Measurements from ENCODE around the gene GABPA. TPM values are rescaled to one million over a fixed set of nuclear protein-coding genes. Genes with fewer than 3 reads are reported as not detected.
"Not testable (repeated sequence)": the region's sequence is repeated elsewhere in the genome, so short reads cannot be mapped to it uniquely, and the experiment has no call there.

GABPA gene
- total RNA-seq, 1 experiment from 2014 or later: 29.6 TPM

GRCh38 chr21:25776440-25776839 is 41.7 kb downstream of the GABPA start:
- Histone ChIP-seq H3K9me2 (replicated peaks; ENCODE audit: insufficient read depth, low read length) (no peaks in the 10 kb centered on the region), H3K9me3 (ENCODE audit: low read length) (no peaks in the 10 kb centered on the region), H3K27me3 (ENCODE audit: low read length) (no peaks in the 10 kb centered on the region), H3K4me1 (ENCODE audit: low read length) (no peaks in the 10 kb centered on the region), H2AFZ (ENCODE audit: low read length) (no peak overlapping the region), H4K20me1 (ENCODE audit: insufficient read depth, low read depth, low read length) (no peaks in the 10 kb centered on the region), H3K27ac (ENCODE audit: low read length) (no peak overlapping the region), H3K4me2 (ENCODE audit: low read depth, low read length, poor library complexity, severe bottlenecking) (no peak overlapping the region), H3K79me2 (ENCODE audit: low read length) (no peaks in the 10 kb centered on the region), H3K4me3 (ENCODE audit: low read length) (no peak overlapping the region), H3K9ac (ENCODE audit: low read length) (no peak overlapping the region), H3K36me3 (ENCODE audit: insufficient read depth, low read length) (no peaks in the 10 kb centered on the region)
- DNase-seq: no peak

- H3K36me3 ChIP-seq (ENCODE audit: insufficient read depth, low read length); H4K20me1 ChIP-seq (ENCODE audit: insufficient read depth, low read depth, low read length); H3K9me3 ChIP-seq (ENCODE audit: low read length); H3K9ac ChIP-seq (ENCODE audit: low read length); H2AFZ ChIP-seq (ENCODE audit: low read length); H3K4me3 ChIP-seq (ENCODE audit: low read length); DNase-seq; H3K27me3 ChIP-seq (ENCODE audit: low read length); H3K4me2 ChIP-seq (ENCODE audit: low read depth, low read length, poor library complexity, severe bottlenecking); H3K27ac ChIP-seq (ENCODE audit: low read length); H3K9me2 ChIP-seq (replicated peaks; ENCODE audit: insufficient read depth, low read length); H3K4me1 ChIP-seq (ENCODE audit: low read length); H3K79me2 ChIP-seq (ENCODE audit: low read length): not testable (repeated sequence)
Measured at GRCh38 chr21:25778126-25778875, 43.5 kb downstream of the GABPA start.

- Histone ChIP-seq H3K9ac (ENCODE audit: low read length) (no peak overlapping the region), H2AFZ (ENCODE audit: low read length) (no peak overlapping the region)
Measured at GRCh38 chr21:25788677-25789076, 53.9 kb downstream of the GABPA start.

DNA sequence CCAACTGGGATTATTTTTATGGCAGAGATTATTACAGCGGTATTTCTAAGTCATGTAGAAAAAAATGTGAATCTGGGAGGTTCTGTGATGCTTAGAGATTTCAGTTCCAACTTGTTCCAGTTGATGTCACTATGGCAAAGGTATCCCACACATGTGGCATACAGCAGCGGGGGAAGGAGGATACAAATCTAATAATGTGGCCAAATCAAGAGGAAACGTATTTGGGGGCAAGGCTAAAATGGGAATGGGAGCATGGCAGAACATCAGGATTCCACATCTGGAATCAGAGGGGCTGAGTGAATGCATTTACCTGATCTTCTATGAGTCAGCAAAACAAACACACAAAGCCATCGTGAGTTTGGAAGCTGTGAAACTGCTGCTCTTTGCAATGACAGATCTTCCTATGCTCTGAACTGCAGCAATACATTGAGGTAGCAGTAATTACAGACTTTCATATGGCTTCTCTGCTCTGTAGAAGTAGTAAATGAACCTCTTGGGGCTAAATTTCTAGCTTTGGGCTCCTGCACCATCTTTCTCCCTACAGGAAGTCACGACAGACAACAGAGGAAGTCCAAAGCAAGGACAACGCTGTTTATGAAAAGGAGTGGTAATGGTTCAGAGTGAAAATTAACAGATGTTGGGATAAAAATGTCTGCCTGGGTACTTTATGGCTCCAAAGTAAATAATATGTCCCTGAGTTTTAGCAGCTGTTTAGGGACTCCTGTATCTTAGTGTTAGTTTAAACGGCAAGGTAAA is 55.5 kb downstream of the GABPA start:
- Histone ChIP-seq H3K4me2 (ENCODE audit: low read depth, low read length, poor library complexity, severe bottlenecking) (peak overlapping the region; percentile 72), H4K20me1 (ENCODE audit: insufficient read depth, low read depth, low read length) (no peaks in the 10 kb centered on the region), H3K79me2 (ENCODE audit: low read length) (no peaks in the 10 kb centered on the region), H2AFZ (ENCODE audit: low read length) (peak overlapping the region; percentile 98), H3K36me3 (ENCODE audit: insufficient read depth, low read length) (no peaks in the 10 kb centered on the region), H3K27me3 (ENCODE audit: low read length) (no peaks in the 10 kb centered on the region), H3K4me3 (ENCODE audit: low read length) (peak overlapping the region; percentile 54), H3K9me2 (replicated peaks; ENCODE audit: insufficient read depth, low read length) (no peaks in the 10 kb centered on the region), H3K9me3 (ENCODE audit: low read length) (no peaks in the 10 kb centered on the region), H3K9ac (ENCODE audit: low read length) (peak overlapping the region; percentile 53), H3K4me1 (ENCODE audit: low read length) (peaks cover 11% of the 10 kb centered on the region), H3K27ac (ENCODE audit: low read length) (no peak overlapping the region)
- DNase-seq: peak; percentile 64

More at GRCh38 chr21:25788677-25789076, 53.9 kb downstream of the GABPA start:
- DNase-seq: no peak
- Histone ChIP-seq H3K4me1 (ENCODE audit: low read length) (peaks cover 11% of the 10 kb centered on the region), H3K79me2 (ENCODE audit: low read length) (no peaks in the 10 kb centered on the region), H4K20me1 (ENCODE audit: insufficient read depth, low read depth, low read length) (no peaks in the 10 kb centered on the region), H3K4me3 (ENCODE audit: low read length) (no peak overlapping the region), H3K9me3 (ENCODE audit: low read length) (no peaks in the 10 kb centered on the region), H3K9me2 (replicated peaks; ENCODE audit: insufficient read depth, low read length) (no peaks in the 10 kb centered on the region), H3K4me2 (ENCODE audit: low read depth, low read length, poor library complexity, severe bottlenecking) (no peak overlapping the region), H3K36me3 (ENCODE audit: insufficient read depth, low read length) (no peaks in the 10 kb centered on the region), H3K27me3 (ENCODE audit: low read length) (no peaks in the 10 kb centered on the region), H3K27ac (ENCODE audit: low read length) (no peak overlapping the region)

GRCh38 chr21:25790878-25791204 is 56.1 kb downstream of the GABPA start:
- no peaks in the 10 kb centered on the region for H3K9me3 ChIP-seq (ENCODE audit: low read length)
- H3K9ac ChIP-seq (ENCODE audit: low read length): peak overlapping the region; percentile 53
- peaks cover 11% of the 10 kb centered on the region for H3K4me1 ChIP-seq (ENCODE audit: low read length)
- no peaks in the 10 kb centered on the region for H3K79me2 ChIP-seq (ENCODE audit: low read length)
- H3K4me2 ChIP-seq (ENCODE audit: low read depth, low read length, poor library complexity, severe bottlenecking): peak overlapping the region; percentile 72
- DNase-seq: no peak
- no peaks in the 10 kb centered on the region for H3K9me2 ChIP-seq (replicated peaks; ENCODE audit: insufficient read depth, low read length)
- no peaks in the 10 kb centered on the region for H3K36me3 ChIP-seq (ENCODE audit: insufficient read depth, low read length)
- no peaks in the 10 kb centered on the region for H4K20me1 ChIP-seq (ENCODE audit: insufficient read depth, low read depth, low read length)
- H3K4me3 ChIP-seq (ENCODE audit: low read length): peak overlapping the region; percentile 54
- no peak overlapping the region for H3K27ac ChIP-seq (ENCODE audit: low read length)
- H3K27me3 ChIP-seq (ENCODE audit: low read length): no peaks in the 10 kb centered on the region
- H2AFZ ChIP-seq (ENCODE audit: low read length): peak overlapping the region; percentile 98

DNA sequence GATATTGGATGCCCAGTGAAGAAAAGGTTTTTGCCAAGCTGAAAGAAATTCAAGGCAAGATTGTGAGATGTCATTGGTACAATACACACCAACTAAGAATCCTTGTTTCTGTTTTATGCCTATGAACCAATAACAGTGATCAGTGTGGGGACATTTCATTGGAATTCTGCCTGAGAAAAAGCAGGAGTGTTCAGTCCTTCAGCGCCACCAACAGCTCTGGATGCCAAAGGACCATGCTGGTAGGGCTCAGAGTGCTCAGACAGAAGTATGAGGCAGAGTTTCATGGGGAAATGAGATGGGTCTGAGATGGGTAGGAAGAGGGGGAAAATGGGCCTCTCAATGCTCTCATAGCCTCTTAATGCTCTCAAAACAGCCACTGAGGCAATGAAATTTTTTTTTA is 56.5 kb downstream of the GABPA start:
- no peak for DNase-seq
- H2AFZ ChIP-seq (ENCODE audit: low read length): no peak overlapping the region
- H3K79me2 ChIP-seq (ENCODE audit: low read length): no peaks in the 10 kb centered on the region
- no peaks in the 10 kb centered on the region for H3K9me3 ChIP-seq (ENCODE audit: low read length)
- H3K27ac ChIP-seq (ENCODE audit: low read length): no peak overlapping the region
- no peak overlapping the region for H3K9ac ChIP-seq (ENCODE audit: low read length)
- H3K27me3 ChIP-seq (ENCODE audit: low read length): no peaks in the 10 kb centered on the region
- peak overlapping the region; percentile 72 for H3K4me2 ChIP-seq (ENCODE audit: low read depth, low read length, poor library complexity, severe bottlenecking)
- no peaks in the 10 kb centered on the region for H4K20me1 ChIP-seq (ENCODE audit: insufficient read depth, low read depth, low read length)
- H3K9me2 ChIP-seq (replicated peaks; ENCODE audit: insufficient read depth, low read length): no peaks in the 10 kb centered on the region
- no peak overlapping the region for H3K4me3 ChIP-seq (ENCODE audit: low read length)
- H3K4me1 ChIP-seq (ENCODE audit: low read length): peaks cover 11% of the 10 kb centered on the region
- H3K36me3 ChIP-seq (ENCODE audit: insufficient read depth, low read length): no peaks in the 10 kb centered on the region

DNA sequence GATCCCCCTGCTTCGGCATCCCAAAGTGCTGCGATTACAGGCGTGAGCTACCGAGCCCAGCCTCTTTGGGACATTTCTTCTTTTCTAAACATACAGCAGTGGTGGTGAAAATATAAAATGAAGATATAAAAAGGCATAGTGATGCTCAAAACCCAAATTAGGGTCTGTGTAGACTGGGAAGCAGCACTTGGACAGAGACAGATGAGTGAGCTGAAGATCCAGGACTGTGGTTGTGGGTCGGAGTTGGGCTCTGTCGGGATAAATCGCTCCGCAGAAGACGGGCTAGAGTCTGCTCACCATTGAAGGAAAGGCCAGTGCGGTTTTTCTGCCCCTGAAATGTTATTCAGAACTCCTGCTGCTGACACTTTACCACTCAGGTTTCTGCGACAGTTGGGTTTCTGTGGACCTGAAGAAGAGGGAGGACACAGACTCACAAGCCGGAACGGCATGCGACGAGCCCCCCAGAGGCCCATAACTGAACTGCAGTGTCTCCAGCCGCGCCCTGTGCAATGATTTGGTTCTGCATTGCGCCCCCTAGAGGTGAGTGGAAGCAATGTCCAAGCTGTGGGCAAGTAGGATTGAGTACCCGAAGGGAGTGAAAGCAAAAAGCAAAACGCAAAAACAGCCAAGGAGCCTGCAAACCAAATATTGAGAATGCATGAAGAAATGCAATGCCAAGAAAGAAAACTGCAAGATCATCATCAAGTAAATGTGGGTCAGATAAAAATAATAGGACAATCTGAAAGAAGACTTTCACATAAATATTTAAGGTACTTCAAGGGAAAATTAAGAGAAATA is 66.6 kb downstream of the GABPA start:
- Histone ChIP-seq H3K9ac (ENCODE audit: low read length) (0 out of 2 replicates have a peak overlapping the region, but pooled peaks have one; percentile 37), H3K4me1 (ENCODE audit: low read length) (no peaks in the 10 kb centered on the region), H3K9me3 (ENCODE audit: low read length) (no peaks in the 10 kb centered on the region), H3K9me2 (replicated peaks; ENCODE audit: insufficient read depth, low read length) (no peaks in the 10 kb centered on the region), H3K27me3 (ENCODE audit: low read length) (no peaks in the 10 kb centered on the region), H3K4me2 (ENCODE audit: low read depth, low read length, poor library complexity, severe bottlenecking) (peak overlapping the region; percentile 53), H2AFZ (ENCODE audit: low read length) (no peak overlapping the region), H4K20me1 (ENCODE audit: insufficient read depth, low read depth, low read length) (no peaks in the 10 kb centered on the region), H3K79me2 (ENCODE audit: low read length) (no peaks in the 10 kb centered on the region), H3K36me3 (ENCODE audit: insufficient read depth, low read length) (no peaks in the 10 kb centered on the region), H3K4me3 (ENCODE audit: low read length) (no peak overlapping the region), H3K27ac (ENCODE audit: low read length) (no peak overlapping the region)
- peak; percentile 96 for DNase-seq

GRCh38 chr21:25806060-25806459 is 71.3 kb downstream of the GABPA start:
- H3K9me3 ChIP-seq (ENCODE audit: low read length): no peaks in the 10 kb centered on the region
- DNase-seq: no peak
- no peaks in the 10 kb centered on the region for H3K79me2 ChIP-seq (ENCODE audit: low read length)
- H3K4me3 ChIP-seq (ENCODE audit: low read length): no peak overlapping the region
- H3K9ac ChIP-seq (ENCODE audit: low read length): no peak overlapping the region
- H2AFZ ChIP-seq (ENCODE audit: low read length): no peak overlapping the region
- no peaks in the 10 kb centered on the region for H3K36me3 ChIP-seq (ENCODE audit: insufficient read depth, low read length)
- H3K4me1 ChIP-seq (ENCODE audit: low read length): no peaks in the 10 kb centered on the region
- H3K27me3 ChIP-seq (ENCODE audit: low read length): no peaks in the 10 kb centered on the region
- no peaks in the 10 kb centered on the region for H4K20me1 ChIP-seq (ENCODE audit: insufficient read depth, low read depth, low read length)
- no peaks in the 10 kb centered on the region for H3K9me2 ChIP-seq (replicated peaks; ENCODE audit: insufficient read depth, low read length)
- H3K27ac ChIP-seq (ENCODE audit: low read length): no peak overlapping the region
- H3K4me2 ChIP-seq (ENCODE audit: low read depth, low read length, poor library complexity, severe bottlenecking): no peak overlapping the region

Measured in Karpas-422 (cell line).